ENCODE measurements around the gene LARP4B.

DNA sequence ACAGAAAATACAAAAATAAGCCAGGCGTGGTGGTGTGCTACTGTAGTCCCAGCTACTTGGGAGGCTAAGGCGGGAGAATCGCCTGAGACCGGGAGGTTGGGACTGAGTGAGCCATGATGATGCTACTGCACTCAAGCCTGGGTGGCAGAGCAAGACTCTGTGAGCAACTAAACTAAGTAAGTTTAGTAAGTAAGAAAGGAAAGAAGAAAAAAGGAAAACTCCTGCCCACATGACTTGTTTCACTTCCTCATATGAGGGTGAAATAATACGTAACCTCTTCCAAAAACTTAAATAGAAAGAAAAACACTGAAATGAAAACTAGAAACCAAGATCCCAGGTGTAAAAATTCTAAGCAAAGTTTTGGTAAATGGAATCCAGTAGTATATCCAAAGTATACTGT lies 79.6 kb downstream of the LARP4B start:
- TF ChIP-seq EZH2 (IDR thresholded peaks at IDR 0.05; ENCODE audit: borderline replicate concordance, insufficient read depth, low read depth, low read length, poor library complexity, severe bottlenecking): no peak
- TF ChIP-seq, protein P1, sequence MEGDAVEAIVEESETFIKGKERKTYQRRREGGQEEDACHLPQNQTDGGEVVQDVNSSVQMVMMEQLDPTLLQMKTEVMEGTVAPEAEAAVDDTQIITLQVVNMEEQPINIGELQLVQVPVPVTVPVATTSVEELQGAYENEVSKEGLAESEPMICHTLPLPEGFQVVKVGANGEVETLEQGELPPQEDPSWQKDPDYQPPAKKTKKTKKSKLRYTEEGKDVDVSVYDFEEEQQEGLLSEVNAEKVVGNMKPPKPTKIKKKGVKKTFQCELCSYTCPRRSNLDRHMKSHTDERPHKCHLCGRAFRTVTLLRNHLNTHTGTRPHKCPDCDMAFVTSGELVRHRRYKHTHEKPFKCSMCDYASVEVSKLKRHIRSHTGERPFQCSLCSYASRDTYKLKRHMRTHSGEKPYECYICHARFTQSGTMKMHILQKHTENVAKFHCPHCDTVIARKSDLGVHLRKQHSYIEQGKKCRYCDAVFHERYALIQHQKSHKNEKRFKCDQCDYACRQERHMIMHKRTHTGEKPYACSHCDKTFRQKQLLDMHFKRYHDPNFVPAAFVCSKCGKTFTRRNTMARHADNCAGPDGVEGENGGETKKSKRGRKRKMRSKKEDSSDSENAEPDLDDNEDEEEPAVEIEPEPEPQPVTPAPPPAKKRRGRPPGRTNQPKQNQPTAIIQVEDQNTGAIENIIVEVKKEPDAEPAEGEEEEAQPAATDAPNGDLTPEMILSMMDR (IDR thresholded peaks at IDR 0.05): no peak

Measured in B cell (primary cell).